TTC549 (cell line): ENCODE results near the gene TNIK.

Experiments used
- FAIRE-seq: peaks from 2 replicates; lab custom pipeline; 2012; peaks lifted over from hg19 to GRCh38; lab: Jason Lieb, UNC

Gene TNIK

DNA sequence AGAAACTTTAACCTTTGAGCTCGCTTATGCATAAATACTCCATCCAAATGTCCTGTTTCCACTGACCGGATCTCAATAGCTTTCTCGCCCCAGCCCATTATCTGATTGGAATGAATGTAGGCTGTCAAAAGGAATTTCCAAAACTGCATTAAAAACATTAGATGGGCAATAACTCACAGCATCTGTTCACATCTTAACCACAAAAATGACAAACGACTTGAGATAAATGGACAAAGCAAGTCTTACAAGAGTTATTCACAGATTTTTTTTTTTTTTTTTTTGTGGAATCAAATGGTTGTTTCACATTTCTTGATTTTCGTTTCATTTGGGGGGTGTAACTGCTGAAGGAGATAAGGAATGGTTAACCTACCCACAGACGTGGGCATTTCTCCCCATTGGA is 394.0 kb downstream of the TNIK start:
- FAIRE-seq = no peak

GRCh38 chr3:171065732-171066131 is 394.5 kb downstream of the TNIK start:
- FAIRE-seq = no peak

GRCh38 chr3:171064461-171064860 is 395.7 kb downstream of the TNIK start:
- no peak for FAIRE-seq

DNA sequence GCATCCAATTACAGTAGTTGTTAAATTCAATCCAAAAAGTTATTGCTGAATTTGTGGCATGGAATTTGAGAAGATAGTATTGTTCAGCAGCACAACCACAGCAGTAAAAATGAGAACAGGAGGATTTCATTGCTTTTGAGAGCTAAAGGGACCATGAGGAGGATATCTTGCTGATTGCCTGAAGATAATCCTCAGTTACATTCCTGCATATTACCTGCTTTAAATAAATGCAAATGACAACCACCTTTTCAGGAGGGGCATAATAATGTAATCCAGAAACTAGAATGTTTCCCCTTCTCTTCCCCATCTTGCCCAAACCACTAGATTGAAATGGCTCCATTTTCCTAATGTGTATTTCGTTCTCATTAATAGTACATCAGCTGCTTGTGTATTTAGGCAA is 398.5 kb downstream of the TNIK start:
- FAIRE-seq = no peak

DNA sequence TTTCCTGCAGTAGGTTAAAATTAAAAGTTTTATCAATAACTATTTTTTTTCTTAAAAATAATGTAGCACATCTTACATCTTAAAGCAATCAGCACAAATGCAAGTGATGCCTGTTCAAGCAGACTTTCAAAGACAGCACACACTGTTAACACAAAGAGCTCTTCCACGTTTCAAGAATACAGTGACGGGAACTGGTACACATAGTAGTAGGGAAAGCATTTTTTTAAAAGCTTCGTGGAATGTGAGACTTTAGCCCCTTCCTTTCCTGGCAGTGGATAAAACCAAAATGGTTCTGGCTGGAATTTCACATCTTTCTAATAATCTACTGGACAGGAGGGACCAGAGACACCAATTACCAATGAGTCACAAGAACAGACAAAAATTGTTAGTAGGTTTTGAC is 400.2 kb downstream of the TNIK start:
- FAIRE-seq = no peak

DNA sequence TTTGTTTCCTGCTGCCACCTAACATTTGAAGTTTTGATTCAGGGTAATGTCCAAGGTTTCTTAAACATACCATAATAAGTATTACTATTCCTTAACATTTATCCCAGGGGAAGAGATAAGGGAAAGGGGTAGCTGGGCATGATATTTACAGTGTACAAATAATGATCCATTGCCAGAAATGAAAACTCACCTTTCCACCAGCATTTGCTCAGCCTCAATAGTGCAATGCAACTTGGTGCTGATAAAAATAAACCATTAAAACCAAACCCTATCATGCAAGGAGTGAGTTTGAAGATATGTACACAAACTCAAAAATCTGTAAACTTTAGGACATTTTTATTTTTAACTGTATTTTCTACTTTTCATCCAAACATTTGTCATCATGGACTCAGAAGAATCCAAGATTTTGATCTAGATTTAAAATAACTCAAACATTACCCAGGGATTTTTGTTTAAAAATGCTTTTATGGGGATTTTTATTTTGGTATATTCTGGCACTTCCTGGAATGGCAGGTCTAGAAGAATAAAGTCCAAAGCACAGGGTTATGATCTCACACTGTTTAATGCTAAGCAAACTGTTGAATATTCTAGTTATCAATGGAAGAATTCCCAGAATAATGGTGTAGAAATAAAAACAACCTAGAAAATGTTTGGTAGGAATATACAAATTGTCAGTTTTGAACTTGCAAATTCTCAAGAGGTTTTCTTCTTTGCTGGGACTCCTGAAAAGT is 401.2 kb downstream of the TNIK start:
- no peak for FAIRE-seq

DNA sequence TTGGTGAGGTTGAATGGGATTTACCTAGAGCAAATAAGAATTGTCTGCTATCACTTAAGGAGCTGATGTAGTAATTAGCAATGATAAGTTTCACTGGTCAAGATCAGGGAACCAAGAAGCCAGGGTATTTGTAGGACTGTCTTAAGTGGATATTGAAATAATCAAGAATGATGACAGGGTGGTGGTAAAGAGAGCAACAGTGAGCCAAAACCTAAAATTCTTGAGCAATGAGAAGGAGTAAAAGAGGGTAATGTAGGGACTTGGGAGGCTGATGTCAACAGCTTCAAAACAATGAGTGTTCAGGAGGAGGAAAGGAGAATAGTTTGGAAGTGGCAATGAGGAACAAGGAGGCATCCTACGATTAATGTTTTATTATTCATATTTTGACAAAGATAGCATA is 402.1 kb downstream of the TNIK start:
- FAIRE-seq = no peak

DNA sequence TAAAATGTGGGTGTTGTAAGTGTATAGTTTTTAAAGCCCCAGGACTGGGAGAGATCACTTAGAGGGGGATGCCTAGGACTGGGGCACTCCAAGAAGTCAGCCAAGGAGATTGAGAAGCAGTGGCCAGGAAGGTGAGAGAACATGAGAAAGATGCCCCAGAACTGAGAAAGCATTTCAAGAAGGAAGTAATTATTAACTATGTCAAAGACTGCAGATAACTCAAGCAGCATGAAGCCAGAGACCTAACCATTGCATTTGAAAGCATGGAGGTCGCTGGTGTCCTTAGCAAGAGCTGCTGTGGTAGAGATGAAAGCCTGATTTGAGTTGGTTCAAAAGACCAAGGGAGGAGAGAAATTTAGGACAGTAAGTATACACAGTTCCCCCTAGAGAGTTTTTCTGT is 403.1 kb downstream of the TNIK start:
- FAIRE-seq = no peak

GRCh38 chr3:171056528-171056927 is 403.7 kb downstream of the TNIK start:
- no peak for FAIRE-seq

- FAIRE-seq = no peak
These were observed 404.6 kb downstream of the TNIK start for GRCh38 chr3:171055336-171056178.

GRCh38 chr3:171054921-171055320 is 405.3 kb downstream of the TNIK start:
- no peak for FAIRE-seq

DNA sequence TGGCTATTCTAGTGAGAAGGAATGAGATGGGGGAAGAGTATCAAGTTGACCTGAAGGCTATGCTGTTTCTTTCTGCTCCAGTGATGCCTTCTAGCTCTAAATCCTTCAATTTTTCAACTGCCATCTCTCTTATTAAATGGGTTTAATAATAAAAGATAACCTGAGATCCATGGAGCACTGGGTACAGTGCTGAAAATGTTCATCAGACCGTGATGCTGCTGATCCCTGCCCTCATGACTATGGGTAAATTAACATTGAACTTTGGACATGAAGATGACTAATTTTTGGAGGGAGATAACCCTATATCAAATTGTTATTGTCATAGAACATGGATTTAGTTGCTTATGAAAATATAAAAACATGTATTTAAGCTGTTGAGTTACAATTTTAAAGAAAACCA is 406.0 kb downstream of the TNIK start:
- FAIRE-seq = no peak

DNA sequence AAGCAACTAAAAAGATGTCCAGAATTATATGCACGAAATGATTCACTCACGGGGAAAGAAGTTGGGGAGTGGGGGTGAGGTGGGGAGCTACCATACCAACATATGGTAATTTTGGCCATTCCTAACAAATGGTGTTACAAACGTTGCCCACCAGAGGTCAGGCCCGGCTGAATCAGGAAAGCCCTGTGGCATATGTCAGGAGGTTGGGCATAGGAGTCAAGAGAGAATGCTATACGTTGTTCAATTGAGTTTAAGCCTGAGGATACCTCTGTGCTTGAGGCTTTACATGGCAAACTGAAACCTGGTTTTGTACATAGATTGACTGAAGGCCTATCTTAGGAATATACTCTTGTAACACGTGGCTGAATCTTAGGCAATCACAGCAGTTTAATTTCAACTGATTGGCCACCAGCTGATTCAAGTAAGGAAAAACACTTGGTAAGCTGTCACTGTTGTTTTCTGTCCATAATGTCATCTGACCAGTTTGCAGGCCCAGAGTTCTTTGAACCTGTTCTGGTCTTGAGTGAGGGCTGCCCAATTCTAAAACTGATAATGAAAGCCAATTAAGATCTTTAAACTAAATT is 410.3 kb downstream of the TNIK start:
- FAIRE-seq = no peak

DNA sequence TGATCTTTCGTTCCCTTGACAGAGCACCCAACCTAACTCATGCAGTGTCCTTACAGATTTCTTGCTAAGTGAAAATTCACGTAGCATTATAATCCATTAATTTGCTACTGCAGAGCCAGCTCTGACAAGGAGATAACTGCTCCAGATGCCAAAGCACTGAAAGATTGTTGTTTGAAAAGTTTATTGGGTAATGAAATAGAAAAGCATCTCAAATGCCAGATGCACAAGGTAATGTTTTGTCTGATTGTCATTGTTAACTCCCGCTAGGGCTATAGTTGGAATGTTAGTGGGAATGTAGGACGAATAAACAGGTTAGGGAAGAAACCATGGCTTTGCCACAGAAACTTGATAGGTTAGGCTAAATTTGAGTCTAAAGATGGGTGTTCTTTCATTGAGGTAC is 413.4 kb downstream of the TNIK start:
- no peak for FAIRE-seq

- FAIRE-seq = no peak
These were observed 415.1 kb downstream of the TNIK start for GRCh38 chr3:171044835-171045793.

DNA sequence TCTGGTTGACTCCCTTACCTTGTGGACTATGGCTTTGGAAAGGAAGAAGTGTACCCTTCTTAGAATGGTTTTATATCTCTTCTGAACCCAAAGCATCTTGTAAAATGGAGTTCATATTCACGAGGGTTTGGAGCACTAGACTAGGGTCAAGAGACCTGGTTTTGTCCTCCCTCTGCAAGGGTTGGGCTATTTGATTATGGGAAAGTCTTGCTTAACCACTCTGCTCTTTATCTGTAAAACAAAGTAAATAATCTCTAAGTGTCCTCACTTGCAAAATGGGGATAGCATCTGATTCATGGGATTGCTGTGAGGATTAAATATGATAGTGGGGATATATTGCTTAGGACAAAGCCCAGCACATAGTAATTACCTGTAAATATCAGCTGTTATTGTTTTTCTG is 415.8 kb downstream of the TNIK start:
- no peak for FAIRE-seq

DNA sequence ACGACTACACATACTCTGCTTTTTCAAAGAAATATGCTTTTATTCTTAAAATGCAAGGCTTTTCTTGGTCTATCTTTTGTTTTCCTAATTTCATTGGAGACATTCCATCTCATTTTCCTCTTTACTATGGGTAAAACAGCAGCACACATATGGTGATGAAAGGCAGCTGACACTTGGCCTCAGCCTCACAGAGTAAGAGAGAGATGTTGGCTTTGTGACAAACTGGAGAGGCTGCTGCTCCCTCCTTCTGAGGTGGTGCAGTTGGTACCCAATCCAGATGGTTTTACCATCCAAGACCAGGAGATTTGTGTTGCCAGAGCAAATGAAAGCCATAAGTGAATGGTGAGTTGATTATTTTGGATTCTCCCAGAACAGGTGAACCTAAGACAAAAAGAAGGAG is 420.5 kb downstream of the TNIK start:
- FAIRE-seq = no peak

- no peak for FAIRE-seq
These were observed 421.9 kb downstream of the TNIK start for GRCh38 chr3:171038342-171038741.

DNA sequence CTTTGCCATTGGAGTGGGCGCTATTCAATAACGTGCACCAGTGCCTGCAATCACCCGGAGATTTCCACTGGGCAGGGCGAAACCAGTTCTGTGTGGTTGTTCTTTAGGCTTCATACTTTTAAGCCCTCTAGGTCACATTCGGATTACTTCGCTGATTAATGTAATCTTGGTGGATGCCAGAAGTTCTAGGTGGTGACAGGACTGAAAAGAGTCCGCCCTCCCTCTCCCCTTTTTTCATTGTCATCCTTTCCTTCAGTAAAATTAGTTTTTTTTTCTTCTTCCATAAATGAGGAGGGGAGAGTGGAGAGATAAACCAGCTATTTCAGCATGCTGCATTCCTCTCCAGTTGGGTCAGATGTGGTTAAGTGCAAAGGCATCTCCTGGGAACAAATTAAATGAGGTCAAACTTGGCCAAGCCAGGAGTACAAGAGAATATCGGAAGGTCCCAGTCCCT is 431.4 kb downstream of the TNIK start:
- no peak for FAIRE-seq

- no peak for FAIRE-seq
These were observed 432.0 kb downstream of the TNIK start for GRCh38 chr3:171028025-171028778.

- FAIRE-seq = no peak
These were observed 433.5 kb downstream of the TNIK start, which contains the start of gene SLC2A2 for GRCh38 chr3:171026597-171027293. TSS of gene SLC2A2 (minus strand) at chr3:171026720. CDS start at chr3:171026670, 50 bp downstream.
